ENCODE results near the gene JDP2. TPM values are rescaled to one million over a fixed set of nuclear protein-coding genes. Genes with fewer than 3 reads are reported as not detected.

Gene JDP2
- total RNA-seq, 4 donors from 2014 or later = 42.7 to 118 (median 96.9) TPM

DNA sequence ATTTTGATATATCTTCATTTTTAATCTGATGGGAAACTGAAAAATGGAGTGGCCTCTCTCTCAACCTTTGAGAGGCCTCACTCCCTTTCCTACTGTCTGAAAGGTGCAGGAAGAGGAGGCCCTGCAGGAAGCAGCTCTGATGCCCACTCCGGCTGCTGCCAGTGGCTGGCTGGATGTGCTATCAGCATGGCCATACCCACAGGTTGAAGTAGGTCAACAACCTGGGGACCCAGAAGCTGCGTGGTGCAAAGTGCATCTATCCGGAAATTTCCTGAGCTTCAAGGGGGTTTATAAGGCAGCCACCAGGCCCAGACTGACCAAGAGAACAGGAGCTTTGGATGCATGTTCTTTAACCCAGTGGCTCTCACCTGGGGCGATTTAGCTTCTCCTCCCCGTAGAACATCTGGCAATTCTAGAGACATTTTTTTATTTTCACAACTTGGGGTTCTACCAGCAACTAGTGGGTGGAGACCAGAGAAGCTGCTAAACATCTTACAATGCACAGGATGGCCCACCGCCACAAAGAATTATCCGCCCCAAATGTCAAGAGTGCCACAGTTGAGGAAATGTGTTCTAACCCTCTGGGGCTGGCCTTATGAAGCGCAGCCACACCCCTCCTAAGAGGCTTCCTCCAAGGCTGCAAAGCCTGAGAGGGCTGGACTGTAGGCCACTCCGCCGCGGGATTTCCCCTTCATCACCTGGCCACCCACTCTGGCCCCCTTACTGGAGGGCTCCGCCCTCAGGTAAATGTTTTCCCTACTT, 86.3 kb downstream of the JDP2 start:
- TF ChIP-seq, protein P1, sequence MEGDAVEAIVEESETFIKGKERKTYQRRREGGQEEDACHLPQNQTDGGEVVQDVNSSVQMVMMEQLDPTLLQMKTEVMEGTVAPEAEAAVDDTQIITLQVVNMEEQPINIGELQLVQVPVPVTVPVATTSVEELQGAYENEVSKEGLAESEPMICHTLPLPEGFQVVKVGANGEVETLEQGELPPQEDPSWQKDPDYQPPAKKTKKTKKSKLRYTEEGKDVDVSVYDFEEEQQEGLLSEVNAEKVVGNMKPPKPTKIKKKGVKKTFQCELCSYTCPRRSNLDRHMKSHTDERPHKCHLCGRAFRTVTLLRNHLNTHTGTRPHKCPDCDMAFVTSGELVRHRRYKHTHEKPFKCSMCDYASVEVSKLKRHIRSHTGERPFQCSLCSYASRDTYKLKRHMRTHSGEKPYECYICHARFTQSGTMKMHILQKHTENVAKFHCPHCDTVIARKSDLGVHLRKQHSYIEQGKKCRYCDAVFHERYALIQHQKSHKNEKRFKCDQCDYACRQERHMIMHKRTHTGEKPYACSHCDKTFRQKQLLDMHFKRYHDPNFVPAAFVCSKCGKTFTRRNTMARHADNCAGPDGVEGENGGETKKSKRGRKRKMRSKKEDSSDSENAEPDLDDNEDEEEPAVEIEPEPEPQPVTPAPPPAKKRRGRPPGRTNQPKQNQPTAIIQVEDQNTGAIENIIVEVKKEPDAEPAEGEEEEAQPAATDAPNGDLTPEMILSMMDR (IDR thresholded peaks at IDR 0.05; ENCODE audit: low read depth) = no peak

DNA sequence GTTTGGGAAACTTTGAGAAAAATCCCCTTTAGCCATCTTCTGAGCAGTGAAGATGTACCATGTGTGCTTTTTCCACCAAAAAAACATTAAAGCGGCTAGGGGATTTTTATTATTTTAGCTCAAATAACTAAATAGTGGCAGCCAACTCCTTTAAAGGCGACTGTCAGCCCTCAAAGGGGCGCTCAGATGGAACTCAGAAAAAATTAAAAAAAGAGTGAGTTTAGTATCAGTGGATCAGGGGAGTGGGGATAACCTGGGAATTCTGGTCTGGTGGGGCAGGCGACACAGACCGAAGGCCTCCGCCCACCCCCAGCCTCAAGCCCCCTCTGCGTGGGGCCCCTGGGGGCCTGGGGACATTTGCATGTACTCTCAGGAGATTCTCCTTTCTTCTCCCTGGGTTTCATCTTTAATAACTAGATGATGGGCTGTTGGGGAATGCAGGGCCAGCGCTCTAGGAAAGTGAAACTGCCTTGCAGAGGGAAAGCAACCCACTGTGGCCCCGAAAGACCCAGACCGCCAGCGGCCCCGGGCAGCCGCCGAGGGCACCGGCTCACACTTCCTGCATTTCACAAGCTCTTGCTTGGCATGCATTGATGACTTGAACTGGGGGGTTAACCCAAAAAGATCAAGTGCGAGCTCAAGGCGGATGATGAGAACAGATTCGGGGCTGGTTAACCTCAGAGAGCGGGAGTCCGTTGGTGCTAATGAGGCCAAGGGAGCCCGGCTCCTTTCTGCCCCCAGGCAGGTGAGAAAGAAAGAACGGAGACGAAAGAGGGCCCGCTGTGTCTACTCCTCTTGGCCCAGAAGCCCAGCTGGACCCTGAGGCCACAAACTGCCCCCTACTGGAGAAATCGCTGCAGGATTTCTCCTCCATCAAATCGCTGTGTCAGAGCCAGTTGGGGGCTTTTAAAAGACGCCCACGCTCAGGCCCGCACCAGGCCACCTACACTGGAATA, 87.1 kb downstream of the JDP2 start:
- TF ChIP-seq, protein P1 (IDR thresholded peaks at IDR 0.05; ENCODE audit: low read depth) = no peak

DNA sequence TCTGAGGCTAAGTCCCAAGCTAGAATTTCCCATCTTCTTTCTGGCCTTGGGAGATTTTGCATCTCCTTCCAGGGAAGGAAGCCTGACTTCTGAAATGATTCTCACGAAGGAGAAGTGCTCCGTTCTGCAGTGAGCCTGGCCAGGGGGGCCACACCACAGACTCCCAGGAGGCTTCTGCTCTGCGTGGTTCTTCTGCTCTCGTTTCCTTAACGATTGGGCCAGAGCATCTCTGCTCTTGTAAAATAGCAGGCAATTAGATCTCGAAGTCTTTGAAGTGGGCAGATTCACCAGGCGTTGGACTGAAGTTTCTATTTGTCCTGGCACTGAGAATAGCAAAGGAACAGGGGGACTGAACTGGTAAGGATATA, 87.8 kb downstream of the JDP2 start:
- TF ChIP-seq, protein P1 (IDR thresholded peaks at IDR 0.05; ENCODE audit: low read depth) = no peak

DNA sequence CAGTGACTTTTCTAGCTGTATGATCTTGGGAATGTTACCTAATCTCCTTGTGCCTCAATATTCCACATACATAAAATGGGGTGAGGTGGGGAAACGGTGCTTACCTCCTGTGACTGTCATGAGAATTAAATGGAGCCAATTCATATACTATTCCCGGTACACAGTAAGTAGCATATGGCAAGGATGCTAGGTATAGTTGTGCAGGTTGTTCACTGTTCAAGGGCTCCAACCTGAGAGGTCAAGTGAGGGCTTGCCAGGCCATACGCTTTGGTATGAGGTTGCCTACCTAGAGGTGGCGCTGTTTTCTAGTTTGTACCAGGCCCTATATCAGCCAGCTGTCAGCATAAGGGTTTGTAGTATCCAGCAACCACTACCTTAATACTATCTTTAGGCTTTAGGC, 90.8 kb downstream of the JDP2 start:
- TF ChIP-seq, protein P1 (IDR thresholded peaks at IDR 0.05; ENCODE audit: low read depth) = no peak

DNA sequence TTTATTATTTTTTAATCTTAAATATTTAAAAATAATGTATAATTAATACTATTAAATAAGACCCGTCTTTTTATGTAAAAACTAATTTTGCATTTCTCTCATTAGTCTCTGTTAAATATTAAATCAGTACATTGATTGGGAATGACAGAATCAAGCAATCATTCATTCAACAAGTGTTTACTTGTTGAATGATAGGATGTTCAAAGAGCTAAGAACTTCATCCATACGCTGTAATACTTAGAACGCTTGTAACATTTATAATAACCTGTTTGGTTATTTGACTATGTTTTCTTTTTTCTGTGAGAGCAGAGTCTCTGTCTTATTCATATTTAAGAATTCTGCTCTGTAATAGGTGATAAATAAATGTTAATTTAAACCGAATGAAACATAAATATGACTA, 91.6 kb downstream of the JDP2 start:
- TF ChIP-seq, protein P1 (IDR thresholded peaks at IDR 0.05; ENCODE audit: low read depth) = no peak

DNA sequence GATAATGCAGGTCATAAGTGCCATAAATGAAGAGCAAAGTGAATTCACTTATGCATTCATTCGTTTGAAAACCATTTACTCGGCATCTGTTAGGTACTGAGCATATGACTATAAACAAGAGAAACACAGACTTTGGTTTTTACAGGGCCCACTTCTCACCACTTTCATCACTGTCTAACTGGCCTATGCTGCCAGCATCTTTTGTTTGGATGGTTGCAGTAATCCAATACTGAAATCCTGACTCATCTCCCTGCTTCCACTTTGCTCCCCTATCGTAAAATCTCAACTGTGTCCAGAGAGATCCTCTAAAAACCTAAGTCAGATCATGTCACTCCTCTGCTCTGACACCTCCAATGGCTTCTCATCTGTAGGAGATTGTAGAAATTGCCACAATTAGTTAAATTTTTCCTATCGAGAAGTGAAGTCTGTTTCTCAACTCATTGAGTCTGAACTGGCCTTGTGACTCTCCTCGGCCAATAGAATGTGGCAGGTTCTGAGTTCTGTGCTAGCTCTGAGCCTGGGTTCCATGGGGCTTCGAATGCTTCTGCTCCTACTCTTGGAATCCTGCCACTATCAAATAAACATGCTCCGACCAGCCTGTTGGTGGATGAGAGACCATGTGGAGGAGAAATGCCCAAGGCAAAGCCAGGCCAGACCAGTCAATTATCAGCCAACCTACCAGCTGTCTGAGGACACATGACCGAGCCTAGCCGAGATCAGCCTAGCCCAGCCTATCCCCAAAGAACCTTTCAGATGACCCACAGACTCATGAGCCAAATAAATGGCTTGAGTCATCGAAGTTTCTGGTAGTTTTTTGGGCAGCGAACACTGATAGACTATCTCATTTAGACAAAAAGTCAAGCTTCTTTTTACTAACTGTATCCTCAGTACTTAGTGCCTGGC, 92.3 kb downstream of the JDP2 start:
- TF ChIP-seq, protein P1 (IDR thresholded peaks at IDR 0.05; ENCODE audit: low read depth) = no peak
